SHP77 treated with DMSO at 0.1 percent for 48 hours (cell line): ENCODE measurements around the gene ZFPM1.

Experiments
- DNase-seq: peaks from one replicate; lab custom pipeline; 2025; lab: John Stamatoyannopoulos, UW

Gene ZFPM1

GRCh38 chr16:88540346-88540977 lies 87.4 kb downstream of the ZFPM1 start:
- no peak for DNase-seq

- DNase-seq, result no peak
These were observed 88.9 kb downstream of the ZFPM1 start for GRCh38 chr16:88541831-88542616.

DNA sequence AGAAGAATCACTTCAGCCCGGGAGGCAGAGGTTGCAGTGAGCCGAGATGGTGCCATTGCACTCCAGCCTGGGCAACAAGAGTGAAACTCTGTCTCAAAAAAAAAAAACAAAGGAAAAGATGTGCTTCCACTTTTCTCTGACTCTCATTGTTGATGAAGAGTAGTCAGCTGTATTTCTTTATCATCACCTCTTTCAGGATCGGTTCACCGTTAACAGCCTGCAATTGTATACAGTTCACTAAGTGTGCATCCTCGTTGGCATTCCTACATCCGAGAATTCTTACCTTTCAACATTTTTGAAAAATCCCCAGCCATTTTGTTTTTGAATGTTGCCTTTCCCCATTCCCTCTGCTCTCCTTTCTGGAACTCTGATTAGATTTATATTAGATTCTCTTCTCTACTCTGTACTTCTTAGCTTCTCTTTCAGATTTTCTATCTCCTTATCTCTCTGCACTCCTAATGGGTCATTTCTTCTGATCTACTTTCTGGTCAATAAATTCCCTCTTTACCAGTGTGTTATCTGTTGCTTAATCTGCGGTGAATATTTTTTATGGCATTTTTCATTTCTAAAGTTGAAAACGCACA lies 90.2 kb downstream of the ZFPM1 start:
- no peak for DNase-seq

- no peak for DNase-seq
These were observed 92.7 kb downstream of the ZFPM1 start for GRCh38 chr16:88545781-88546180.

- DNase-seq, result no peak
These were observed 95.2 kb downstream of the ZFPM1 start for GRCh38 chr16:88548131-88548874.

GRCh38 chr16:88548985-88549384 lies 95.9 kb downstream of the ZFPM1 start:
- no peak for DNase-seq

DNA sequence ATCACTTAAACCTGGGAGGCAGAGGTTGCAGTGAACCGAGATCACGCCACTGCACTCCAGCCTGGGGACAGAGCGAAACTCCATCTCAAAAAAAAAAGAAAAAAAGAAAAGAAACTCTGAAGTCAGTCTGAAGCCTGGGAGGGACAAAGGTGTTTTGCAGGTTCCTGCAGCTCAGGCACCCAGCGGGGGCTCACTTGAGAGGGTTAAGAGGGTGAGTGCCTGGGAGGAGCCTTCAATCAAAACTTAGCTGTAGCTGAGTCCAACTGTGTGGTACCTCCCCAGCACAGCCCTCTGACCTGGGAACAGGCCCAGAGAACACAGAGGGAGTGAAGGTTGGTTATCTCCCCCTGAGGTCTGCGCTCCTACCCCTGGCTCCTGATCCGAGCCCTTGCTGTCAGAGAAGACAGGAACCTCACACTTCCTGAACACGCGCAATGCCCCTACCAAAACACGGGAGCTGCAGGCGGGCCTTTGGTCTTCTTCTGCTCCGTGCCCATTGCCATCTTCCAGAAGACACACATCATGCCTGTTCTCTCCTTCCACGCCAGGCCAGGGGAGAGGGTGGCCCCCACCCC lies 96.7 kb downstream of the ZFPM1 start:
- DNase-seq, result no peak

DNA sequence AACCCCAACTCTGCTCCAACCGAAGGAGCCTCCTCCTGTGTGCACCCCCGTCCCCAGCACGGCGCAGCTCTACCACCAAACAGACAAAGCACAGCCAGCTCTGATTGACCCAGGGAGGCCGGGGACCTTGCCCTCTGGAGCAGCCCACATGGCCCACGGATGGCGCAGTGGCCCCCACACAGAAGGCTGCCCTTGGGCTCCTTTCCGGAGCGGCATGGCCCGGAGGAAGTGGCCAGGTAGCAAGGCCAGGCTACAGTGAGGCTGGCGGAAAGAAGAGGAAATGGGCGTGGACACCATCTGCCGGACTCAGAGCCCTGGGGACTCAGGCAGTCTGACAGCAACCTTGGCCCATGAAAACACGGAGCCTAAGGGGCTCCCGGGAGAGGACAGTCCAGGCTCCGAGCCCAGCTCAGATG lies 97.2 kb downstream of the ZFPM1 start:
- DNase-seq, result no peak

- no peak for DNase-seq
These were observed 99.1 kb downstream of the ZFPM1 start for GRCh38 chr16:88552166-88552565.

DNA sequence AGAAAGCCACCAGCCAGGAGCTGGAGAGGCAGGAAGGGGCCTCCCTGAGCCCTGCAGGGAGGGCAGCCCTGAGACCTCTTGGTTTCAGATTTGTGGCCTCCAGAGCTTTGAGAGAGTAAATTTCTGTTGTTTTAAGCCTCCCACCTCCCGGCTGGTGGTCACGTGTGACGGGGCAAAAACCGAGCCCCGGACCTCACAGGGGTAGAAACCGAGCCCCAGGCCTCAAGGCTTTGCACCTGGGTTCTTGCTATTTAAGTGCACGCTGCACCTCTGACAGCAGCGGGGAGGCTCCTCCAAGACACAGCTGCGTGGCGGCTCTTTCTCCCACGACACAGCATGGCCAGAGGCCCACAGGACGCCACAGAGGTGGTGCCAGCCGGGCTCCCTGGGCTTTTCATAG lies 99.7 kb downstream of the ZFPM1 start:
- DNase-seq, result no peak

- no peak for DNase-seq
These were observed 100.7 kb downstream of the ZFPM1 start for GRCh38 chr16:88553739-88554138.

DNA sequence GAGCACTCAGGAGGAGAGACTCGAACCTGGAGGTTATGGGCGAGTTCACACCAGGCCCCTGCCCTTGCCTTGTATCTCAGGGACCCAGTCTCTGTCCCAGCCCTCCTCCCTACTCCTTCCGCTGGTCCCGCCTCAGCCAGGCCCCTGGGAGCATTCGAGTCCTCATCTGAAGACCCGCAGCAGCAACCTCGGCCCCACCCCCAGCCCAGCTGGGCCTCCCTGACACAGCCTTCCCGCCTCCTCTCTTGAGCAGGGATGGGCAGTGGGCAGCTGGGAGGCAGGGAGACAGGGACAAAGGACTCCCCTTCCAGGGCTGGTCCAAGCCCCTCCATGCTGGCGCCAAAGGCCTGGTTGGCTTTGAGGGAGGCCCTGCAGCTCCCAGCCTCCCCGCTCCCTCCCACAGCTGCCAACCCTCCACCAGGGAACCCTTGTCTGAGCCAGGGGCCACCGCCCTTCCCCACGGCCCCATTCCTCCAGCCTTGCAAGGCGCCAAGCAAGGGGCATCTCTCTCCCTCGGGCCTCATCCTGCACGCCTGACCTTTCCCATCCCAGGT lies 101.7 kb downstream of the ZFPM1 start:
- no peak for DNase-seq

DNA sequence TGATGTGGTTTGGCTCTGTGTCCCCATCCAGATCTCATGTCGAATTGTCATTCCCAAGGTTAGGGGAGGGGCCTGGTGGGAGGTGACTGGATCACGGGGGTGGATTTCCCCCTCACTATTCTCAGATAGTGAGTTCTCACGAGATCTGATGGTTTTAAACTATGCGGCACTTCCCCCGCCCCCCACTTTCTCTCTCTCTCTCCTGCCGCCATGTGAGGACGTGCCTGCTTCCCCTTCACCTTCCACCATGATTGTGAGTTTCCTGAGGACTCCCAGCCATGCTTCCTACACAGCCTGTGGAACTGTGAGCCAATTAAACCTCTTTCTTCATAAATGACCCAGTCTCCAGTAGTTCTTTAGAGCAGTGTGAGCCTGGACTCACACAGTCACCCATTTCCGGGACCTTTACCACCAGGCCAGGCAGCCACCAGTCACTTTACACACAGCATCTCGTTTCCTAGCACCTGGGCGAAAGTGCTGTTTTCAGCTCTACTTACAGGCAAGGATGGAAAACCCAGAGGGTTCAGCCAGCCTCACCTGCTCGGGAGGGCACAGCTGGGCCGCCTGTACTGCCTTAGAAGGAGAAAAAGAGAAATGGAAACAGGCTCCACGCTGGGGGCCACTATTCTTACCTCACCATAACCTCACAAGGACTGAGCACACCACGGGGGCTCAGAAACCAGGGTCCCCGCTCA lies 103.4 kb downstream of the ZFPM1 start:
- DNase-seq, result no peak

DNA sequence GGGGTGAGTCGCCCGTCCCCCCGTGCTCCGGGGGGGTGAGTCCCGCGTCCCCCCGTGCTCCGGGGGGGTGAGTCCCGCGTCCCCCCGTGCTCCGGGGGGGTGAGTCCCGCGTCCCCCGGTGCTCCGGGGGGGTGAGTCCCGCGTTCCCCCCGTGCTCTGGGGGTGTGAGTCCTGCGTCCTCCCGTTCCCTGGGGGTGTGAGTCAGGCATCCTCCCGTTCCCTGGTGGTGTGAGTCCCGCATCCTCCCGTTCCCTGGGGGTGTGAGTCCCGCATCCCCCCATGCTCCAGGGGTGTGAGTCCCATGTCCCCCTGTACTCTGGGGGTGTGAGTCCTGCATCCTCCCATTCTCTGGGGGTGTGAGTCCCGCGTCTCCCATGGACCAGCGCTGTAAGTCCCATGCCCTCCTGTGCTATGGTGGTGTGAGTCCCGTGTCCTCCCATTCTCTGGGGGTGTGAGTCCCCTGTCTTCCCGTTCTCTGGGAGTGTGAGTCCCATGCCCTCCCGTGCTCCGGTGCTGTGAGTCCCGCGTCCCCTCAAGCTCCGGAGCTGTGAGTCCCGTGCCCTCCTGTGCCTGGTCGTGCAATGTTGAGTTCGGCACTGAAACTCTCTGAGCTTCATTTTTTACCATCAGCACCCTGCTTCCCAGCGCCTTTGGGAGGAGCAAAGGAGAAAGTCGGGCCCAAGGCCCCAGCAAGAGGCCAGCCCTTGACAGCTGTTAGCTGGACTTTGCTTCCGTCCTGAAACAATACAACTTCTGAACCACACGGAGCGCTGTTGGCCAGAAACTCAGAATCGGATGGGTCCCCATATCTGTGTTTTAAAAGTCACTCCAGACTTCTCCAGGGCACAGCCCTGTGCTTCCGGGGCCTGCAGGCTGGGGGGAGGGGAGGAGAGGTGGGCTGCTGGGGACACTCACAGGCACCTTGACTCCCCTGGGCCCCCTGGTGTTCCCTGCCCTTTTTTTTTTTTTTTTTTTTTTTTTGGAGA lies 105.7 kb downstream of the ZFPM1 start:
- peak; percentile 76 for DNase-seq

GRCh38 chr16:88560714-88561484 lies 107.8 kb downstream of the ZFPM1 start:
- no peak for DNase-seq

DNA sequence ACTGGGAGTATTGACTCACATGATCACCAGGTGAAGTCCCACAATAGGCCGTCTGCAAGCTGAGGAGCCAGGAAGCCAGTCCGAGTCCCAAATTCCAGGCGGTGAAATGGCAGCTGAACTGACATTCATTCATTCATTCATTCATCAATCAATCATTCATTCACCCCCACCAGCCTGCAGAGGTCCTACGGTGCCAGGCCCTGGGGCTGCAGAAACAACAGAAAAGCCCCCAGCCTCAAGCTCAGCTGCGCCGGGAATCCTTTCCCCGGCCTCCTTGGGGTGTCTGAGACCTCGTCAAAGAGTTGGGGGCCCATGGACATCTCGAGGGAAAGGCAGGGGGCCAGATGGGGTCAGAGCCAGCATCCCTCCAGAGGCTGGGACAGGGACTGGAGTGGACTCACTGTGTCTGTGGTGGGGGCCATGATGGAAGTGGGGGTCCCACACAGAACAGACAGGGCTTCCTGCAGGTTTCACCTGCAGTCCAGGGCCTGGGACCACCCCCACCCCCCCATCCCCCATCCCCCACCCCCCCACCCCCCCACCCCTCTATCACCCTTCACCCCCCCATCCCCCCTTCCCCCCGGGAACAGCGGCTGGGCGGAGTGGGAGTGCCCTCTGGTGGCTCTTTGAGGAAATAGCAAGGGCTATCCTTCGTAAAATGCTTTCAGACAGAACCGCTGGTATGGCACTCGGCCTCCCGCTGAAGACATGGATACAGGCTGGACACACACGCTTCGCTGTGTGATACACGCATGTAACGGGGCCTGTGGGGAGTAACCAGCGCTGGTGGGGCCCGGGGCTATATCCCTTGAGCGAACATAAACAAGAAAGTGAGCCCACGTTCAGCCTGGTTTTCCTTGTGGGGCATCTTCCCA lies 108.6 kb downstream of the ZFPM1 start:
- DNase-seq, result peak; percentile 32

- no peak for DNase-seq
These were observed 113.1 kb downstream of the ZFPM1 start for GRCh38 chr16:88566158-88566557.
